ENCODE measurements around the gene SLC25A51. TPM values are rescaled to one million over a fixed set of nuclear protein-coding genes. Genes with fewer than 3 reads are reported as not detected.

The SLC25A51 gene
- total RNA-seq = 30.5 and 32.0 TPM in 2 replicates

GRCh38 chr9:37903647-37904444, at the start of gene SLC25A51:
Gene SLC25A51, minus strand, starts transcription at chr9:37904127. Its CDS starts 15,577 bp downstream, at chr9:37888550.

Other genes starting within 250 kb of the SLC25A51 start
- 2.0 and 4.9 TPM in 2 replicates for gene TRMT10B, start 150.3 kb downstream of the SLC25A51 start, total RNA-seq
- gene EXOSC3, start 119.1 kb downstream of the SLC25A51 start, total RNA-seq = 41.3 and 58.1 TPM in 2 replicates
- 14.8 and 15.0 TPM in 2 replicates for gene DCAF10, start 103.3 kb downstream of the SLC25A51 start, total RNA-seq
- gene SHB, start 165.1 kb upstream of the SLC25A51 start, total RNA-seq = 25.9 and 33.0 TPM in 2 replicates